Nucleus accumbens (tissue), 56 donors: ENCODE data around the gene RGN.
"Not testable (repeated sequence)": the region's sequence is repeated elsewhere in the genome, so short reads cannot be mapped to it uniquely, and the experiment has no call there.

Experiments
- DNase-seq, 56 donors: peaks; one replicate each; lab custom pipeline; 2025; lab: John Stamatoyannopoulos, UW

RGN gene

GRCh38 chrX:47078129-47079043 is at the start of gene RGN:
Gene RGN, plus strand, starts transcription at chrX:47078443. Its CDS starts 2,702 bp downstream, at chrX:47081145.
- peak in 23 of 56 donors; percentile 0 to 32 (median 4) for DNase-seq

- peak in 4 of 56 donors; percentile 0 to 4 (median 2) for DNase-seq
Observed at GRCh38 chrX:47030339-47030738, 47.9 kb upstream of the RGN start.

GRCh38 chrX:47047989-47048388 is 30.3 kb upstream of the RGN start:
- no peak for DNase-seq

GRCh38 chrX:47059142-47059874 is 18.9 kb upstream of the RGN start:
- DNase-seq: no peak

GRCh38 chrX:47060708-47061107 is 17.5 kb upstream of the RGN start:
- DNase-seq: no peak

GRCh38 chrX:47061238-47061919 is 16.9 kb upstream of the RGN start:
- DNase-seq: no peak

GRCh38 chrX:47063179-47063578 is 15.1 kb upstream of the RGN start:
- no peak for DNase-seq

- DNase-seq: no peak
Observed at GRCh38 chrX:47068214-47068613, 10.0 kb upstream of the RGN start.

GRCh38 chrX:47068720-47069119 is 9.5 kb upstream of the RGN start:
- no peak for DNase-seq

- DNase-seq: peak in 1 of 56 donors; percentile 0
Observed at GRCh38 chrX:47080215-47080914, 2.1 kb downstream of the RGN start.

- no peak for DNase-seq
Observed at GRCh38 chrX:47080915-47081236, 2.6 kb downstream of the RGN start.

GRCh38 chrX:47091149-47091775 is 13.0 kb downstream of the RGN start:
- peak in 1 of 56 donors; percentile 7 for DNase-seq

- peak in 2 of 56 donors; percentile 0 for DNase-seq
Observed at GRCh38 chrX:47093248-47093647, 15.0 kb downstream of the RGN start.

- no peak for DNase-seq
Observed at GRCh38 chrX:47093860-47094259, 15.6 kb downstream of the RGN start.

GRCh38 chrX:47097018-47097417 is 18.8 kb downstream of the RGN start:
- no peak for DNase-seq

- DNase-seq: no peak
Observed at GRCh38 chrX:47098338-47099094, 20.3 kb downstream of the RGN start.

GRCh38 chrX:47101206-47101605 is 23.0 kb downstream of the RGN start:
- no peak for DNase-seq

- DNase-seq: not testable (repeated sequence)
Observed at GRCh38 chrX:47110936-47111615, 32.8 kb downstream of the RGN start.
